Ovary (tissue), 9 donors: ENCODE data around the gene CDC6. TPM values are rescaled to one million over a fixed set of nuclear protein-coding genes. Genes with fewer than 3 reads are reported as not detected.

ENCODE experiments used
- DNase-seq, 5 donors: peaks; one replicate each; pipeline ENCODE4 v3.0.0-alpha.2; 2019 to 2020
- H3K27ac ChIP-seq, 2 donors: fragments of 200-600 bp; one replicate each; pipeline versions ENCODE4 v1.5.1 to v1.8.0; 2019 to 2022
- H3K27me3 ChIP-seq: fragments of 200-600 bp; one replicate; pipeline ENCODE4 v1.8.0; 2022
- H3K36me3 ChIP-seq: fragments of 200-600 bp; sonication (generic); one replicate; pipeline ENCODE4 v1.5.1; 2019
- H3K4me1 ChIP-seq: one replicate; pipeline ENCODE4 v1.8.1; 2013; ENCODE audit warnings: mild to moderate bottlenecking, moderate library complexity; ENCODE audit not compliant: insufficient read depth
- H3K4me3 ChIP-seq: fragments of 200-600 bp; sonication (generic); one replicate; pipeline ENCODE4 v1.5.1; 2017
- H3K9me3 ChIP-seq, 2 donors: fragments of 200-600 bp in 1 of 2; sonication (generic) in 1 of 2; one replicate each; pipeline versions ENCODE4 v1.5.1 to v1.8.1; 2013 to 2019; ENCODE audit warnings: mild to moderate bottlenecking in 1 of 2, moderate library complexity in 1 of 2
- EP300 ChIP-seq: sonication (generic); formaldehyde crosslinking; IDR thresholded peaks from one replicate; pipeline ENCODE4 v1.6.1; 2017; ENCODE audit warnings: antibody characterized with exemption
- POLR2A ChIP-seq: fragments of 450-650 bp; IDR thresholded peaks from one replicate; pipeline ENCODE4 v1.6.1; 2017; ENCODE audit warnings: antibody characterized with exemption, mild to moderate bottlenecking, moderate library complexity
- WGBS, 3 donors: extraction: QIAGEN DNeasy Blood & Tissue Kit in 1 of 3; methylation state at CpG; one replicate each; pipeline versions ENCODE4 v1.1.5 to v1.1.7; 2013 to 2017; 5-methylcytosine and 5-hydroxymethylcytosine counted together
- intact Hi-C, 4 donors: fragments of 100-400 bp; cut with DNase I; formaldehyde crosslinking; loops; one replicate each; pipeline versions ENCODE4 v1.11.0 to v1.15.1; 2022 to 2023
- polyA plus RNA-seq, 2 donors: library from polyadenylated mRNA; stranded (reverse); fragments of 200-250 nt in 1 of 2; fragments of 350-450 nt in 1 of 2; fragmentation: Illumina TruSeq in 1 of 2; extraction: RNeasy Lipid Tissue Mini Kit (QIAGEN cat#74804) in 1 of 2; gene quantifications; one replicate each; pipeline ENCODE4 v1.2.3, GENCODE V29; 2013 to 2014
- total RNA-seq, 7 donors: library from RNA; depleted of rRNA in 2 of 7; stranded (reverse); fragments of >200 nt in 2 of 7; fragmentation: NEBNext Ultra II Directional in 3 of 7; extraction: Animal tissue kit (Norgen Biotek cat#: 25700) in 3 of 7; gene quantifications; one replicate each; pipeline versions ENCODE4 v1.1.0 to v1.2.4, GENCODE V29; 2016 to 2023
- TF ChIP-seq, protein P1 (sequence below), 3 donors: fragments of 450-650 bp in 2 of 3; fragments of 200-600 bp in 1 of 3; IDR thresholded peaks; one replicate each; pipeline versions ENCODE4 v1.5.1 to v1.8.0; 2016 to 2022; ENCODE audit warnings: antibody characterized with exemption in 3 of 3, mild to moderate bottlenecking in 1 of 3
- donor health status: DM: no; HTN: no; CAD: no; lungs with moderate emphysema.
- donor health status: DM: no; HTN: no; CAD: no.
- donor health status: Bipolar disorder and iron deficiency.
- donor health status: DM: yes; HTN: yes; CAD: no.
- donor health status: DM: no; HTN: no; CAD: no.
- donor health status: DM: yes; HTN: yes; CAD: no.

Gene CDC6
- total and polyA plus RNA-seq, 9 donors = 0.34 to 3.8 (median 0.80) TPM

DNA sequence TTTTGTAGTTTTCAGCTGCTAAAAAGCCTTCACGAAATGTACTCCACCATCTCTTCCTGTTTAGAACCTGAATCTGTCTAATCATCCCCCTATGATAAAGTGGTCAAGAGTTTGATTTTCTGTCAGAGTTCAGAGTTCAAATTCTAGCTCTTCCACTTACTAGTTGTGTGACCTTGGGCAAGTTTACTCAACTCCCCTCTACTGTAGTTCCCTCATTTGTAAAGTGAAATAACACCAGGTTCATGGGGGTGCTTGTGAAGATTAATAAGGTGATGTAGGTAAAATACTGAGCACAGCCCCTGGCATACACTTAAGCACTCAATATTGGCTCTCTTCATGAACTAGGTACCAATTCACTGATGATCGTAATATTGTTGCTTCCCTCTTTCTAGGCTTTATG is 1.2 kb upstream of the CDC6 start:
- no peak for TF ChIP-seq EP300
- TF ChIP-seq, protein P1, sequence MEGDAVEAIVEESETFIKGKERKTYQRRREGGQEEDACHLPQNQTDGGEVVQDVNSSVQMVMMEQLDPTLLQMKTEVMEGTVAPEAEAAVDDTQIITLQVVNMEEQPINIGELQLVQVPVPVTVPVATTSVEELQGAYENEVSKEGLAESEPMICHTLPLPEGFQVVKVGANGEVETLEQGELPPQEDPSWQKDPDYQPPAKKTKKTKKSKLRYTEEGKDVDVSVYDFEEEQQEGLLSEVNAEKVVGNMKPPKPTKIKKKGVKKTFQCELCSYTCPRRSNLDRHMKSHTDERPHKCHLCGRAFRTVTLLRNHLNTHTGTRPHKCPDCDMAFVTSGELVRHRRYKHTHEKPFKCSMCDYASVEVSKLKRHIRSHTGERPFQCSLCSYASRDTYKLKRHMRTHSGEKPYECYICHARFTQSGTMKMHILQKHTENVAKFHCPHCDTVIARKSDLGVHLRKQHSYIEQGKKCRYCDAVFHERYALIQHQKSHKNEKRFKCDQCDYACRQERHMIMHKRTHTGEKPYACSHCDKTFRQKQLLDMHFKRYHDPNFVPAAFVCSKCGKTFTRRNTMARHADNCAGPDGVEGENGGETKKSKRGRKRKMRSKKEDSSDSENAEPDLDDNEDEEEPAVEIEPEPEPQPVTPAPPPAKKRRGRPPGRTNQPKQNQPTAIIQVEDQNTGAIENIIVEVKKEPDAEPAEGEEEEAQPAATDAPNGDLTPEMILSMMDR (IDR thresholded peaks at IDR 0.05) = no peak
- no peak for TF ChIP-seq POLR2A
- Histone ChIP-seq H3K36me3 (no peaks in the 10 kb centered on the region), H3K27me3 (no peaks in the 10 kb centered on the region), H3K4me3 (no peak overlapping the region), H3K4me1 (peaks cover 2% of the 10 kb centered on the region), H3K9me3 (no peaks in the 10 kb centered on the region), H3K27ac (no peak overlapping the region)
- no peak for DNase-seq
- intact Hi-C loops = loop anchor here in 2 of 4 donors (5.0 to 10.0 kb wide), 3 partner anchors 62 to 274 kb away; partner anchors contain the start of gene WIPF2 (in 1 of the 2)
- 90 to 97% (median 95%) methylated on average over 2 of the region's 2 CpGs for WGBS, 3 donors

DNA sequence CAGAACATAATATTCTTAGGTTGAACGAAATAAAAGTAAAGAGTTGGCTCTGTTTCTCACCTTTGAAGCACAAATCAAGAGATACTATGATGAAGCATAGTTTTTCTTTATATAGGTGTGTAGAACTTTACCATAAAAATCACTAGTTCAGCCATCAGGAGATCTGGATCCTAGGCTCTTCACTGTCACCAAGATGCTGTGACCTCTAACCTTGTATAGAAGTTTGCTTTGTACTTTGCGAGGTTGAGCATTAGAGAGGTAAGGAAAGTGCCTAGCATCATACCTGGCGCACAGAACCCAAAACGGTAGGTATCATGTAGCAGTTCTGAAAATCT is 553 bp upstream of the CDC6 start:
- no peaks in the 10 kb centered on the region for H3K27me3 ChIP-seq
- H3K36me3 ChIP-seq = no peaks in the 10 kb centered on the region
- intact Hi-C loops = loop anchor here in 2 of 4 donors (5.0 to 10.0 kb wide), 3 partner anchors 62 to 275 kb away; partner anchors contain the start of gene WIPF2 (in 1 of the 2)
- H3K9me3 ChIP-seq = no peaks in the 10 kb centered on the region
- DNase-seq = no peak
- peaks cover 2% of the 10 kb centered on the region for H3K4me1 ChIP-seq
- 38 to 41% (median 39%) methylated on average over 4 of the region's 4 CpGs for WGBS, 3 donors
- no peak overlapping the region for H3K27ac ChIP-seq
- H3K4me3 ChIP-seq = no peak overlapping the region
- no peak for TF ChIP-seq POLR2A
- no peak for TF ChIP-seq EP300
- TF ChIP-seq, protein P1 (IDR thresholded peaks at IDR 0.05) = no peak

DNA sequence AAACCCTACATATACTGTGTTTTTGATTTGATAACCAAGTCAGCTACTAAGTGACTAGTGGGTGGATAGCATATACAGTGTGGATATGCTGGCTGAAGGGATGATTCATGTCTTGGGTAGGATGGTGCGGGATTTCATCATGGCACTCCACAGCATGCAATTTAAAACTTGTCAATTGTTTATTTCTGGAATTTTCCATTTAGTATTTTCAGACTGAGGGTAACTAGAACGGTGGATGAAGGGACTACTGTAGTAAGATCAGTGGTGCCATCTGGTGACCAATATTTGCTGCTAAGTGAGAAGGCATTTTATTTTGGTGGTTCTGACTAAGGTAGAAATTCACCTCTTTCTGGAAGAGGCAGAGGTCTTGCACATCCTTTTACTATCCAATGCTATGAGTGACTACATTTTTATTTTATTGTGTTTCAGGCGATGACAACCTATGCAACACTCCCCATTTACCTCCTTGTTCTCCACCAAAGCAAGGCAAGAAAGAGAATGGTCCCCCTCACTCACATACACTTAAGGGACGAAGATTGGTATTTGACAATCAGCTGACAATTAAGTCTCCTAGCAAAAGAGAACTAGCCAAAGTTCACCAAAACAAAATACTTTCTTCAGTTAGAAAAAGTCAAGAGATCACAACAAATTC is 3.1 kb downstream of the CDC6 start:
- no peaks in the 10 kb centered on the region for H3K27me3 ChIP-seq
- no peaks in the 10 kb centered on the region for H3K9me3 ChIP-seq
- TF ChIP-seq EP300 = no peak
- TF ChIP-seq, protein P1 (IDR thresholded peaks at IDR 0.05) = peak in 2 of 3 donors; percentile 14 to 40
- TF ChIP-seq POLR2A = no peak
- no peaks in the 10 kb centered on the region for H3K36me3 ChIP-seq
- intact Hi-C loops = loop anchor here in 2 of 4 donors (5.0 to 10.0 kb wide), 2 partner anchors 276 to 278 kb away; partner anchors contain the start of gene CSF3 (in 1 of the 2)
- peaks cover 2% of the 10 kb centered on the region for H3K4me1 ChIP-seq
- no peak for DNase-seq
- H3K4me3 ChIP-seq = no peak overlapping the region
- WGBS, 3 donors = 54 to 63% (median 58%) methylated on average over 4 of the region's 4 CpGs
- H3K27ac ChIP-seq = no peak overlapping the region

DNA sequence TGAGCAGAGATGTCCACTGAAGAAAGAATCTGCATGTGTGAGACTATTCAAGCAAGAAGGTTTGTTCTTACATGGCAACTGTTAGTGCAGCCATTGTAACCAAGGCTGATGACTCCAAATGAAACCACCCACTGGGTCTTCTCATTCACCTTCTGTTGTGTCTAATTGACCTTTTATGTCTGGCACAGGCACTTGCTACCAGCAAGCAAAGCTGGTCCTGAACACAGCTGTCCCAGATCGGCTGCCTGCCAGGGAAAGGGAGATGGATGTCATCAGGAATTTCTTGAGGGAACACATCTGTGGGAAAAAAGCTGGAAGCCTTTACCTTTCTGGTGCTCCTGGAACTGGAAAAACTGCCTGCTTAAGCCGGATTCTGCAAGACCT is 3.6 kb downstream of the CDC6 start:
- Histone ChIP-seq H3K4me3 (no peak overlapping the region), H3K36me3 (no peaks in the 10 kb centered on the region), H3K27me3 (no peaks in the 10 kb centered on the region), H3K27ac (no peak overlapping the region), H3K4me1 (peaks cover 2% of the 10 kb centered on the region), H3K9me3 (no peaks in the 10 kb centered on the region)
- intact Hi-C loops = loop anchor here in 2 of 4 donors (5.0 to 10.0 kb wide), 2 partner anchors 276 to 279 kb away; partner anchors contain the start of gene CSF3 (in 1 of the 2)
- DNase-seq = no peak
- 79 to 83% (median 80%) methylated on average over 2 of the region's 2 CpGs for WGBS, 3 donors
- TF ChIP-seq POLR2A = no peak
- TF ChIP-seq, protein P1 (IDR thresholded peaks at IDR 0.05) = no peak
- no peak for TF ChIP-seq EP300
